Trophoblast cell (in vitro differentiated cells and primary cell): ENCODE data around the gene B3GAT1.

ENCODE experiments used
- DNase-seq, 2 donors: peaks; one replicate each; pipeline ENCODE4 v3.0.0-alpha.2; 2016
- H2AFZ ChIP-seq: 2 replicates; pipeline ENCODE4 v1.6.1; 2013; ENCODE audit warnings: low read length, moderate library complexity, mild to moderate bottlenecking; ENCODE audit not compliant: insufficient read depth, poor library complexity
- H2AK5ac ChIP-seq: 2 replicates; pipeline ENCODE4 v1.6.1; 2013; ENCODE audit warnings: mild to moderate bottlenecking, low read length
- H2BK120ac ChIP-seq: 2 replicates; pipeline ENCODE4 v1.6.1; 2013; ENCODE audit warnings: low read length, mild to moderate bottlenecking, moderate library complexity; ENCODE audit not compliant: insufficient read depth, poor library complexity
- H2BK12ac ChIP-seq: 2 replicates; pipeline ENCODE4 v1.6.1; 2013; ENCODE audit warnings: mild to moderate bottlenecking, low read length, moderate library complexity
- H2BK5ac ChIP-seq: 2 replicates; pipeline ENCODE4 v1.6.1; 2013; ENCODE audit warnings: low read length, low read depth, moderate library complexity, mild to moderate bottlenecking; ENCODE audit not compliant: poor library complexity
- H3K14ac ChIP-seq: 2 replicates; pipeline ENCODE4 v1.6.1; 2013; ENCODE audit warnings: mild to moderate bottlenecking, low read length
- H3K18ac ChIP-seq: 2 replicates; pipeline ENCODE4 v1.6.1; 2013; ENCODE audit warnings: mild to moderate bottlenecking, low read length
- H3K23ac ChIP-seq: 2 replicates; pipeline ENCODE4 v1.6.1; 2013; ENCODE audit warnings: low read length
- H3K27ac ChIP-seq: 2 replicates; pipeline ENCODE4 v1.5.1; 2013; ENCODE audit warnings: low read depth, mild to moderate bottlenecking, inconsistent platforms, low read length, moderate library complexity
- H3K27me3 ChIP-seq: 2 replicates; pipeline ENCODE4 v1.6.1; 2013; ENCODE audit warnings: inconsistent platforms, mild to moderate bottlenecking, low read length, moderate library complexity; ENCODE audit not compliant: insufficient read depth
- H3K36me3 ChIP-seq, 2 experiments: 1 replicate in 1 of 2; 2 replicates in 1 of 2; pipeline ENCODE4 v1.6.1; 2013; ENCODE audit warnings: low read length in 2 of 2, mild to moderate bottlenecking in 2 of 2, moderate library complexity in 1 of 2; ENCODE audit not compliant: insufficient read depth in 2 of 2, control insufficient read depth in 1 of 2
- H3K4ac ChIP-seq: 2 replicates; pipeline ENCODE4 v1.6.1; 2013; ENCODE audit warnings: low read depth, mild to moderate bottlenecking, low read length, moderate library complexity
- H3K4me1 ChIP-seq, 2 experiments: 1 replicate in 1 of 2; 2 replicates in 1 of 2; pipeline ENCODE4 v1.6.1; 2013; ENCODE audit warnings: low read length in 2 of 2, mild to moderate bottlenecking in 2 of 2, moderate library complexity in 1 of 2; ENCODE audit not compliant: insufficient read depth in 2 of 2, control insufficient read depth in 1 of 2
- H3K4me2 ChIP-seq: 2 replicates; pipeline ENCODE4 v1.6.1; 2013; ENCODE audit warnings: inconsistent platforms, mild to moderate bottlenecking, low read length, moderate library complexity
- H3K4me3 ChIP-seq: 2 replicates; pipeline ENCODE4 v1.5.1; 2013; ENCODE audit warnings: mild to moderate bottlenecking, low read depth, low read length, inconsistent platforms
- H3K79me1 ChIP-seq: one replicate; pipeline ENCODE4 v1.6.1; 2013; ENCODE audit warnings: low read length
- H3K79me2 ChIP-seq: 2 replicates; pipeline ENCODE4 v1.6.1; 2013; ENCODE audit warnings: low read length, mild to moderate bottlenecking; ENCODE audit not compliant: control insufficient read depth, insufficient read depth, poor library complexity
- H3K9ac ChIP-seq: 2 replicates; pipeline ENCODE4 v1.6.1; 2013; ENCODE audit warnings: mild to moderate bottlenecking, low read length
- H3K9me3 ChIP-seq: 2 replicates; pipeline ENCODE4 v1.6.1; 2013; ENCODE audit warnings: low read depth, mild to moderate bottlenecking, control low read depth, inconsistent platforms, low read length; ENCODE audit not compliant: insufficient read depth
- H4K12ac ChIP-seq: 2 replicates; pipeline ENCODE4 v1.6.1; 2013; ENCODE audit warnings: low read depth, mild to moderate bottlenecking, low read length, moderate library complexity
- H4K8ac ChIP-seq: 2 replicates; pipeline ENCODE4 v1.6.1; 2013; ENCODE audit warnings: low read depth, mild to moderate bottlenecking, low read length, moderate library complexity
- H4K91ac ChIP-seq: one replicate; pipeline ENCODE4 v1.6.1; 2013; ENCODE audit warnings: low read depth, mild to moderate bottlenecking, low read length, moderate library complexity
- WGBS: extraction: QIAGEN DNeasy Blood & Tissue Kit; methylation state at CpG from one replicate; pipeline ENCODE4 v1.1.7; 2013; ENCODE audit warnings: missing lambda C conversion rate; ENCODE audit not compliant: insufficient read length, insufficient coverage; ENCODE audit errors: extremely low coverage; 5-methylcytosine and 5-hydroxymethylcytosine counted together

Gene B3GAT1

DNA sequence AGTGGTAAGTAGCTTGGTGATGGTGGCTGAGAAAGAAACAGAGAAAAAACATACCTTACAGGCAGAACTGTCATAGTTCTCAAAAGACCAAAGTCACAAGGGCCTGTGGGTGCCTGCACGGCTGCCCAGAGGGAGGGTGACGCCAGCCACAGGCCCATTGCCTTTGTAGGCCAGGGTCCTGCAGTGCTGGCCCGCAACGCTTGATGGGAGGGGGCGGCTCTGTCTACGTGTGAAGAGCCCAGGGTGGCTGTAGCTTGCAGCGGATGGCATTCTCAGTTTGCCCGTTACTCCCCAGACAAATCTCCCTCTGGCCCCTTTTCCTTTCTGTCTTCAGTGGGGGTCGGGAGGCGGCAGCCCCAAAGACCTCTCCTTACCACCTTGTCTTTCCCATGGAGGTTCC lies 24.7 kb upstream of the B3GAT1 start:
- Histone ChIP-seq H3K9ac (no peak overlapping the region), H2BK5ac (no peak overlapping the region), H3K18ac (no peak overlapping the region), H3K36me3 (no peaks in the 10 kb centered on the region), H2BK120ac (no peak overlapping the region), H3K4ac (no peak overlapping the region), H3K79me1 (no peaks in the 10 kb centered on the region), H3K4me3 (no peak overlapping the region), H4K12ac (no peak overlapping the region), H3K9me3 (peaks cover 2% of the 10 kb centered on the region), H3K27ac (no peak overlapping the region), H4K91ac (no peak overlapping the region), H2BK12ac (no peak overlapping the region), H3K27me3 (no peaks in the 10 kb centered on the region), H3K23ac (no peak overlapping the region), H2AK5ac (no peak overlapping the region), H2AFZ (no peak overlapping the region), H4K8ac (no peak overlapping the region), H3K4me1 (no peaks in the 10 kb centered on the region), H3K79me2 (no peaks in the 10 kb centered on the region), H3K14ac (no peak overlapping the region), H3K4me2 (no peak overlapping the region)
- no peak for DNase-seq
- WGBS, result no CpG with 5 or more reads among the region's 10 CpGs

DNA sequence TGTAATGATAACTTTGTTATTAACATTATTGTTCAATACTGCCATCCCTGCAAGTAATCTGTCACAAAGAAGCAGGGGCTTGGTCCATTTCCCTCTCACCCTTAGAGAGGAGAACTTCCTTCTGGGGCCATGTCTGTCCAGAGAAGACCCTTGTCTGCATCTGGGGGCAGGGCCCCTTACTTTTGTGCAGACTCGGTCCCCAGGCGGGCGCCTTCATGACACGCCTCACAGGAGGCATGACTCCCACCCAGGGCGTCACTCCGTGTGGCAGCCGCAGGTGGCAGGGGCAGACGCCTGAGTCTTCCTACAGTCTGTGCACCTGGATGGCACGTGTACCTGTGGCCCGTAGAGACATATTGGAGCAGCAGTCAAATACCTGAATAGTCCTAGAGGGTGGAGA lies 21.8 kb upstream of the B3GAT1 start:
- H3K4ac ChIP-seq, result no peak overlapping the region
- H3K4me2 ChIP-seq, result no peak overlapping the region
- no peaks in the 10 kb centered on the region for H3K27me3 ChIP-seq
- peaks cover 2% of the 10 kb centered on the region for H3K9me3 ChIP-seq
- no peak overlapping the region for H3K9ac ChIP-seq
- DNase-seq, result no peak
- WGBS, result no CpG with 5 or more reads among the region's 10 CpGs
- H3K4me1 ChIP-seq, result no peaks in the 10 kb centered on the region
- no peak overlapping the region for H2BK5ac ChIP-seq
- H4K91ac ChIP-seq, result no peak overlapping the region
- no peaks in the 10 kb centered on the region for H3K36me3 ChIP-seq
- H3K23ac ChIP-seq, result no peak overlapping the region
- no peak overlapping the region for H2BK12ac ChIP-seq
- H4K8ac ChIP-seq, result no peak overlapping the region
- no peak overlapping the region for H3K14ac ChIP-seq
- H2AK5ac ChIP-seq, result no peak overlapping the region
- H3K79me2 ChIP-seq, result no peaks in the 10 kb centered on the region
- no peak overlapping the region for H2BK120ac ChIP-seq
- H3K27ac ChIP-seq, result no peak overlapping the region
- no peak overlapping the region for H2AFZ ChIP-seq
- no peak overlapping the region for H3K18ac ChIP-seq
- H3K79me1 ChIP-seq, result no peaks in the 10 kb centered on the region
- H4K12ac ChIP-seq, result no peak overlapping the region
- no peak overlapping the region for H3K4me3 ChIP-seq

GRCh38 chr11:134433251-134433650 lies 21.2 kb upstream of the B3GAT1 start:
- H3K79me1 ChIP-seq, result no peaks in the 10 kb centered on the region
- no peak overlapping the region for H3K4ac ChIP-seq
- peaks cover 2% of the 10 kb centered on the region for H3K9me3 ChIP-seq
- H3K9ac ChIP-seq, result no peak overlapping the region
- H3K4me2 ChIP-seq, result no peak overlapping the region
- no peak overlapping the region for H3K18ac ChIP-seq
- no peaks in the 10 kb centered on the region for H3K4me1 ChIP-seq
- no peak overlapping the region for H2BK120ac ChIP-seq
- H4K12ac ChIP-seq, result no peak overlapping the region
- H3K4me3 ChIP-seq, result no peak overlapping the region
- H3K14ac ChIP-seq, result no peak overlapping the region
- no peaks in the 10 kb centered on the region for H3K79me2 ChIP-seq
- DNase-seq, result no peak
- no peaks in the 10 kb centered on the region for H3K27me3 ChIP-seq
- H3K27ac ChIP-seq, result no peak overlapping the region
- H3K23ac ChIP-seq, result no peak overlapping the region
- H2BK12ac ChIP-seq, result no peak overlapping the region
- H2AFZ ChIP-seq, result no peak overlapping the region
- H2AK5ac ChIP-seq, result no peak overlapping the region
- H3K36me3 ChIP-seq, result no peaks in the 10 kb centered on the region
- no peak overlapping the region for H2BK5ac ChIP-seq
- no peak overlapping the region for H4K91ac ChIP-seq
- no peak overlapping the region for H4K8ac ChIP-seq
- WGBS, result no CpG with 5 or more reads among the region's 3 CpGs

DNA sequence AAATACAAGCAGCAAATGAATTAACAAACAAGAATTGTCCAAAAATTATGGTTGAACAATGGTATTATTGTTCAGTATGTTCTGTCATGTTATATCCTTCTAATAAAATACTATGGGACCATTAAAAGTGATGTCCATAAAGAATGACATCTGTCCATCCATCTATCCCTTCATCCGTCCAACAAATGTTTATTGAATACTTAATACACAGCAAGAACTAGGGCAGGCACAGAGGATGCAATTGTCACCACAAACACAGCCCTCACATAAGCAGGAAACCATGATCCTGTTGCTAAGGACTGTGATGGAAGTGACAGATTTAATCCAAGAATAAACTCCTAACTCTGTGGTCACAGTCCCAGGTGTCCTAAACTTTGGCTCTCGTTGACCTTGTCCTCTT lies 20.7 kb upstream of the B3GAT1 start:
- no peak overlapping the region for H4K12ac ChIP-seq
- H3K36me3 ChIP-seq, result no peaks in the 10 kb centered on the region
- H3K9me3 ChIP-seq, result peaks cover 2% of the 10 kb centered on the region
- H3K27ac ChIP-seq, result no peak overlapping the region
- no peak overlapping the region for H3K9ac ChIP-seq
- no peak overlapping the region for H3K4me2 ChIP-seq
- H3K4ac ChIP-seq, result no peak overlapping the region
- H2BK12ac ChIP-seq, result no peak overlapping the region
- no peak for DNase-seq
- H3K27me3 ChIP-seq, result no peaks in the 10 kb centered on the region
- no CpG with 5 or more reads among the region's 2 CpGs for WGBS
- H2BK5ac ChIP-seq, result no peak overlapping the region
- no peak overlapping the region for H3K14ac ChIP-seq
- no peak overlapping the region for H4K8ac ChIP-seq
- no peak overlapping the region for H2AK5ac ChIP-seq
- no peak overlapping the region for H3K18ac ChIP-seq
- H2AFZ ChIP-seq, result no peak overlapping the region
- no peaks in the 10 kb centered on the region for H3K79me1 ChIP-seq
- no peaks in the 10 kb centered on the region for H3K4me1 ChIP-seq
- H3K4me3 ChIP-seq, result no peak overlapping the region
- no peak overlapping the region for H3K23ac ChIP-seq
- H3K79me2 ChIP-seq, result no peaks in the 10 kb centered on the region
- no peak overlapping the region for H2BK120ac ChIP-seq
- no peak overlapping the region for H4K91ac ChIP-seq
